Large intestine (tissue), 3 donors: Measurements from ENCODE around the gene KRT80. TPM values are rescaled to one million over a fixed set of nuclear protein-coding genes. Genes with fewer than 3 reads are reported as not detected.

Source experiments
- DNase-seq, 2 donors: peaks; one replicate each; pipeline versions ENCODE4 v3.0.0 to v3.0.0-alpha.2; 2013
- H3K27ac ChIP-seq: one replicate; pipeline ENCODE4 v1.5.1; 2013; ENCODE audit warnings: low read length
- H3K27me3 ChIP-seq: 2 replicates; pipeline ENCODE4 v1.6.1; 2013; ENCODE audit warnings: low read length; ENCODE audit not compliant: control insufficient read depth, insufficient read depth
- H3K36me3 ChIP-seq: 2 replicates; pipeline ENCODE4 v1.6.1; 2013; ENCODE audit warnings: low read length; ENCODE audit not compliant: control insufficient read depth, insufficient read depth
- H3K4me1 ChIP-seq: one replicate; pipeline ENCODE4 v1.6.1; 2013; ENCODE audit warnings: low read length; ENCODE audit not compliant: control insufficient read depth, insufficient read depth
- H3K4me3 ChIP-seq: one replicate; pipeline ENCODE4 v1.5.1; 2013; ENCODE audit warnings: low read length
- H3K9me3 ChIP-seq: one replicate; pipeline ENCODE4 v1.6.1; 2013; ENCODE audit warnings: mild to moderate bottlenecking, low read depth, low read length, moderate library complexity; ENCODE audit not compliant: control insufficient read depth
- WGBS: methylation state at CpG from one replicate; pipeline ENCODE4 v1.1.5; 2013; ENCODE audit warnings: low lambda C conversion rate; ENCODE audit not compliant: insufficient coverage; 5-methylcytosine and 5-hydroxymethylcytosine counted together
- polyA plus RNA-seq: library from polyadenylated mRNA; unstranded; fragments of 120-200 nt; gene quantifications from one replicate; pipeline ENCODE4 v1.2.1, GENCODE V29; 2013

Gene KRT80
- polyA plus RNA-seq, 1 donor, result 0.45 TPM

- H3K4me1 ChIP-seq, result peaks cover 17% of the 10 kb centered on the region
- DNase-seq, result no peak
- no peak overlapping the region for H3K4me3 ChIP-seq
- WGBS, result 75% methylated on average over 1 of the region's 1 CpG
- H3K9me3 ChIP-seq, result no peaks in the 10 kb centered on the region
- no peaks in the 10 kb centered on the region for H3K36me3 ChIP-seq
- H3K27me3 ChIP-seq, result no peaks in the 10 kb centered on the region
- H3K27ac ChIP-seq, result no peak overlapping the region
Observed at GRCh38 chr12:52166672-52167071, 25.1 kb downstream of the KRT80 start.

DNA sequence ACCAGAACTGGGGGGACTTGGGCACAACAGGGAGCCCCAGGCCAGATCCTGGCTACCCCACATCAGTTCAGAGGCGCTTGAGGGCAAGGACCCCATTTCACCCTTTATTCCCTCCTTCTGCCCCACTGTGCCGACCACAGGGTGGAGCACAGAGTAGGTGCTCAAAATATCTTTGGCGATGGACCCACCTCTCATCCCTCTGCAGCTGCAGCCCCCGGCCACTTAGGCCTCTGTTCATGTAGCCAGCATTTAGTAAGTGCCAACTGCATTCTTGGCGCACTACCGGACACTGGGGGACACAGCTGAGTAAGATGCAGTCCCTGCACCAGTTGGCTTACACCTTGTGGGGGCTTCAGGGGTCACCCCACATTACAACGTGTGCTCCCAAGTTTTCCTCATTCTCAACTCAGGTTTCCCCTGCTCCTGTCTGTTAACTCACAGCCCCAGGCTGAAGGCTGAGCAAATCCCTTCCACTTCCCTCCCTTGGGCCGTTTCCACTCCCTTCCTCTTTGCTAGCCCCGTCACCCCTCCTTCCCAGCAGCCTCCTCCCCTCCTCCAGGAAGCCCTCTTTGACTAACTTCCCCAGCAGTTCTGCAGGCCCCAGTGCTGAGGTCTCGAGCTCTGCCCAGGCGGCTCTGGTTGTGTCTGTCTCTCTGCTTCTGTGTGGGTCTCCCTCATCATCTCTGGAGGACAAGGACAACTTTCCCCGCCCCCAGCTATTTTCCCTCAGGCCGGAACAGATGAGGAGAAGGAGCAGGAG, 26.5 kb downstream of the KRT80 start:
- no peaks in the 10 kb centered on the region for H3K9me3 ChIP-seq
- no peak overlapping the region for H3K4me3 ChIP-seq
- no peak overlapping the region for H3K27ac ChIP-seq
- WGBS, result no CpG with 5 or more reads among the region's 13 CpGs
- no peak for DNase-seq
- H3K4me1 ChIP-seq, result peaks cover 17% of the 10 kb centered on the region
- no peaks in the 10 kb centered on the region for H3K36me3 ChIP-seq
- H3K27me3 ChIP-seq, result no peaks in the 10 kb centered on the region

- no CpG with 5 or more reads among the region's 13 CpGs for WGBS
- H3K27ac ChIP-seq, result no peak overlapping the region
Observed at GRCh38 chr12:52164624-52165023, 27.2 kb downstream of the KRT80 start.

GRCh38 chr12:52162981-52163380, 28.8 kb downstream of the KRT80 start:
- WGBS, result no CpG with 5 or more reads among the region's 3 CpGs
- no peak for DNase-seq
- H3K27me3 ChIP-seq, result no peaks in the 10 kb centered on the region
- no peaks in the 10 kb centered on the region for H3K36me3 ChIP-seq
- no peak overlapping the region for H3K27ac ChIP-seq
- H3K4me3 ChIP-seq, result no peak overlapping the region
- H3K4me1 ChIP-seq, result peaks cover 6% of the 10 kb centered on the region
- H3K9me3 ChIP-seq, result no peaks in the 10 kb centered on the region

More at GRCh38 chr12:52164624-52165023, 27.2 kb downstream of the KRT80 start:
- peaks cover 17% of the 10 kb centered on the region for H3K4me1 ChIP-seq
- no peaks in the 10 kb centered on the region for H3K27me3 ChIP-seq
- no peaks in the 10 kb centered on the region for H3K9me3 ChIP-seq
- DNase-seq, result no peak
- no peak overlapping the region for H3K4me3 ChIP-seq
- H3K36me3 ChIP-seq, result no peaks in the 10 kb centered on the region

DNA sequence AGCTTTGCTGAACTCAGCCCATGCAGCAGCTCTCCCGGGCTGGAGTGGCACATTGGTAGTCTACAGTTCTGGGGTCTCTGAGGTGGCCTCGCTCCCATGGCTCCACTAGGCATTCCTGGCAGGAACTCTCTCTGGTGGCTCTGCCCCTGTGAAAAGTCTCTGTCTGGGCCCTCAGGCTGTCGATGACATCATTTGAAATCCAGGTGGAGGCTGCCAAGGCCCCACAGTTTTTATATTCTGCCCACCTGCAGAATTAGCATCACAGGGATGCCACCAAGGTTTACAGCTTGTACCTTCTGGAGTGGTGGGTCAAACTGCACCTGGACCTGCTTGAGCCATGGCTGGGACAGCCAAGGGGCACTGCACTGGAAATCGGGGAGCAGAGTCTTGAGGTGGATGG, 31.6 kb downstream of the KRT80 start:
- Histone ChIP-seq H3K9me3 (no peaks in the 10 kb centered on the region), H3K4me1 (peaks cover 4% of the 10 kb centered on the region), H3K36me3 (no peaks in the 10 kb centered on the region), H3K27me3 (no peaks in the 10 kb centered on the region), H3K27ac (no peak overlapping the region), H3K4me3 (no peak overlapping the region)
- no CpG with 5 or more reads among the region's 4 CpGs for WGBS
- DNase-seq, result no peak

- peaks cover under 1% of the 10 kb centered on the region for H3K27me3 ChIP-seq
- H3K27ac ChIP-seq, result no peak overlapping the region
- WGBS, result no CpG with 5 or more reads among the region's 5 CpGs
- peaks cover 5% of the 10 kb centered on the region for H3K4me1 ChIP-seq
- DNase-seq, result no peak
- no peak overlapping the region for H3K4me3 ChIP-seq
- H3K36me3 ChIP-seq, result no peaks in the 10 kb centered on the region
- no peaks in the 10 kb centered on the region for H3K9me3 ChIP-seq
Observed at GRCh38 chr12:52157566-52158150, 34.2 kb downstream of the KRT80 start.

GRCh38 chr12:52156757-52157565, 34.9 kb downstream of the KRT80 start:
- WGBS, result no CpG with 5 or more reads among the region's 15 CpGs
- DNase-seq, result peak; percentile 53 to 58
- H3K4me1 ChIP-seq, result peaks cover 5% of the 10 kb centered on the region

DNA sequence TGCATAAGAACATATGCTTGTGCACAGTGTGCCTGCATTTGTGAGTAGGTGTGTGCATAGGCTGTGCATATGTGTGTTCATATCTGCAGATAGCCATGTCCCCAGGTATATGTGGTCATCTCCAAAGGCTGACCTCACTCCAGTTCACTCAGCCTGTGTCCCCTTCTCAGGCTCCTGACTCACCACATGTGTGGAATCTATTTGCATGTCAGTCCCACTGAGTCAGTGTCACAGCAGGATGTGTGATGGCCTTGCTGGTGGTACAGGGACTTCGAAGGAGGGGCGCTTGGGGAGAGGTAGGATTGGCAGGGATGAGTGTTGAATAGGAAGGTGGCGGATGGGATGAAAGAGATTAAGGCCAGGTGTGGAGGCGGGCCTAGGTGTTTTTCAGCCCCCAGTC, 35.5 kb downstream of the KRT80 start:
- no peak for DNase-seq
- WGBS, result no CpG with 5 or more reads among the region's 4 CpGs
- H3K4me3 ChIP-seq, result no peak overlapping the region

More at GRCh38 chr12:52156757-52157565, 34.9 kb downstream of the KRT80 start:
- Histone ChIP-seq H3K9me3 (no peaks in the 10 kb centered on the region), H3K27ac (no peak overlapping the region), H3K27me3 (peaks cover 3% of the 10 kb centered on the region), H3K36me3 (no peaks in the 10 kb centered on the region), H3K4me3 (no peak overlapping the region)

DNA sequence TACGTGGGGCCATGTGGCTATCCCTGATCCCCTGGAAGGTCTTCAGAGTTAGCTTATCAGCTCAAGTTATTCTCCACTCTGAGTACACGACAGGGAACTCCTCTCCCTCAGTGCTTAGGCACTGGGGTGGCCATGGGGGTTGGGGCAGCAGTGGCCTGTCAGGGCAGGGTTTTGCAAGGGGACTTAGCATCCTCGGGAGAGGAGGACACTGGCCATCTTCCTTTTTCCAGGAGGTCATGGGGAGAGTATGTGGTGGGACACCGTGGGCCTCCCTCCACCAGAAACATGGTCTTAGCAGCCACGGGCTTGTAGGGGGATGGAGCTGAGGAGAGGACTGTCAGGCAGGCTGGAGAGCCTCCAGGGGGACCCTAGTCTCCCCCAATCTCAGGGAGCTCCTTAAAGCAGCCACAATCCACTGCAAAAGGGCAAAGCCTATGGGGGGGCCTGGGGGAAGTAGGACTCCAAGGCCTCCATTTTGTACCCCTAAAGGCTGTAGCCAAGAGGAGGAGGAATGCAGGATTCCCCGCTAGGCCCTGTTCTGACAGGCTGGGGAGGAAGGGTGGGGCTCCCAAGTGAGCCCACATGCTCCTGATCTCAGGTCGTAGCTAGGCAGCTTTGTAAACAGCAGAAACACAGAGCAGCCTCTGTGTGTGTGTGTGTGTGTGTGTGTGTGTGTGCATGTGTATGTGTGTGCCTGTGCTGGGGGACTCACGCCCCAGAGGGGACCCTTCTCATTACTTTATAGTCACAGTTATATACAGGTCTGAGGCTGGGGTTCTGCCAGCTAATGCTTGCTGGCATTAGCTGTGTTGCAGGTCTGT, 36.6 kb downstream of the KRT80 start:
- peak; percentile 63 to 80 for DNase-seq

More for the DNA sequence above, 35.5 kb downstream of the KRT80 start:
- Histone ChIP-seq H3K9me3 (no peaks in the 10 kb centered on the region), H3K4me1 (peaks cover 5% of the 10 kb centered on the region), H3K27ac (no peak overlapping the region), H3K36me3 (no peaks in the 10 kb centered on the region), H3K27me3 (peaks cover 3% of the 10 kb centered on the region)

GRCh38 chr12:52152905-52153317, 38.9 kb downstream of the KRT80 start:
- no peak for DNase-seq
- H3K9me3 ChIP-seq, result no peaks in the 10 kb centered on the region
- H3K27me3 ChIP-seq, result peaks cover 3% of the 10 kb centered on the region
- no CpG with 5 or more reads among the region's 5 CpGs for WGBS
- no peak overlapping the region for H3K27ac ChIP-seq
- H3K4me1 ChIP-seq, result peaks cover 26% of the 10 kb centered on the region
- no peak overlapping the region for H3K4me3 ChIP-seq
- no peaks in the 10 kb centered on the region for H3K36me3 ChIP-seq

More for the DNA sequence above, 36.6 kb downstream of the KRT80 start:
- Histone ChIP-seq H3K27ac (no peak overlapping the region), H3K4me1 (peaks cover 5% of the 10 kb centered on the region), H3K4me3 (no peak overlapping the region), H3K27me3 (peaks cover 3% of the 10 kb centered on the region), H3K9me3 (no peaks in the 10 kb centered on the region), H3K36me3 (no peaks in the 10 kb centered on the region)
- WGBS, result no CpG with 5 or more reads among the region's 8 CpGs
